WTC11 (cell line): Measurements from ENCODE around the gene OSBPL9. TPM values are rescaled to one million over a fixed set of nuclear protein-coding genes. Genes with fewer than 3 reads are reported as not detected.

Experiments used
- ATAC-seq: fragments of 200-7000 bp; cut with Tn5 transposase; 2 replicates; pipeline ENCODE4 v1.10.0; 2021; ENCODE audit warnings: mild to moderate bottlenecking, moderate library complexity
- CTCF ChIA-PET: fragments of 300-600 bp; sonication (Branson Sonifier 250); formaldehyde crosslinking; loops from one replicate; lab custom pipeline; 2021; ENCODE audit warnings: antibody characterized with exemption; lab: Charles Lee
- POLR2A ChIA-PET: fragments of 350-600 bp; sonication (Branson Sonifier 250); formaldehyde crosslinking; loops from one replicate; lab custom pipeline; 2021; ENCODE audit warnings: antibody characterized with exemption; lab: Charles Lee
- DNase-seq: peaks from one replicate; pipeline ENCODE4 v3.0.0; 2021; ENCODE audit warnings: low spot score
- H3K27ac Mint-ChIP-seq: 2 replicates; pipeline ENCODE4 v1.8.0; 2021; ENCODE audit warnings: mixed read lengths
- H3K27me3 Mint-ChIP-seq: 2 replicates; pipeline ENCODE4 v1.8.0; 2021; ENCODE audit warnings: low read depth, mild to moderate bottlenecking, moderate library complexity, mixed read lengths
- H3K36me3 Mint-ChIP-seq: 2 replicates; pipeline ENCODE4 v1.8.0; 2021; ENCODE audit warnings: mixed read lengths
- H3K4me1 Mint-ChIP-seq: 2 replicates; pipeline ENCODE4 v1.8.0; 2022; ENCODE audit warnings: mixed read lengths
- H3K4me3 Mint-ChIP-seq: 2 replicates; pipeline ENCODE4 v1.8.0; 2021; ENCODE audit warnings: mild to moderate bottlenecking, moderate library complexity, mixed read lengths
- H3K9me3 Mint-ChIP-seq: 2 replicates; pipeline ENCODE4 v1.8.0; 2021; ENCODE audit warnings: mixed read lengths
- AFF4 ChIP-seq: sonication (generic); formaldehyde crosslinking; IDR thresholded peaks from 2 replicates; pipeline ENCODE4 v1.8.1; 2023; ENCODE audit warnings: mild to moderate bottlenecking, missing genetic modification reagents, borderline replicate concordance
- ATF1 ChIP-seq: sonication (generic); formaldehyde crosslinking; IDR thresholded peaks from 2 replicates; pipeline ENCODE4 v1.8.1; 2023; ENCODE audit warnings: mild to moderate bottlenecking, moderate library complexity, missing genetic modification reagents
- CREM ChIP-seq: sonication (generic); formaldehyde crosslinking; IDR thresholded peaks from 2 replicates; pipeline ENCODE4 v1.8.1; 2022; ENCODE audit warnings: mild to moderate bottlenecking, missing genetic modification reagents, moderate library complexity
- ELF4 ChIP-seq: sonication (generic); formaldehyde crosslinking; IDR thresholded peaks from 2 replicates; pipeline ENCODE4 v1.8.1; 2022; ENCODE audit warnings: low read depth, mild to moderate bottlenecking, moderate library complexity, missing genetic modification reagents
- ESRRA ChIP-seq: sonication (generic); formaldehyde crosslinking; IDR thresholded peaks from 2 replicates; pipeline ENCODE4 v1.8.1; 2022; ENCODE audit warnings: mild to moderate bottlenecking, missing genetic modification reagents, borderline replicate concordance
- ETV6 ChIP-seq: sonication (generic); formaldehyde crosslinking; IDR thresholded peaks from 2 replicates; pipeline ENCODE4 v1.8.1; 2022; ENCODE audit warnings: mild to moderate bottlenecking, missing genetic modification reagents
- FOXJ3 ChIP-seq: sonication (generic); formaldehyde crosslinking; IDR thresholded peaks from 2 replicates; pipeline ENCODE4 v1.9.0; 2021; ENCODE audit warnings: missing genetic modification reagents, mild to moderate bottlenecking, borderline replicate concordance
- JUN ChIP-seq: sonication (generic); formaldehyde crosslinking; IDR thresholded peaks from 2 replicates; pipeline ENCODE4 v1.8.0; 2023; ENCODE audit warnings: mild to moderate bottlenecking, missing genetic modification reagents
- PRDM15 ChIP-seq: sonication (generic); formaldehyde crosslinking; IDR thresholded peaks from 2 replicates; pipeline ENCODE4 v1.8.0; 2022; ENCODE audit warnings: missing genetic modification reagents
- PRRX2 ChIP-seq: fragments of 250-450 bp; sonication (Bioruptor Pico); IDR thresholded peaks from 2 replicates; pipeline ENCODE4 v1.8.0; 2021; ENCODE audit warnings: mild to moderate bottlenecking
- SMAD4 ChIP-seq: sonication (generic); formaldehyde crosslinking; IDR thresholded peaks from 2 replicates; pipeline ENCODE4 v1.8.0; 2022; ENCODE audit warnings: mild to moderate bottlenecking, missing genetic modification reagents
- ZNF121 ChIP-seq: sonication (generic); formaldehyde crosslinking; IDR thresholded peaks from 2 replicates; pipeline ENCODE4 v1.8.0; 2023; ENCODE audit warnings: missing genetic modification reagents
- ZNF138 ChIP-seq: sonication (generic); formaldehyde crosslinking; conservative IDR thresholded peaks from 2 replicates; pipeline ENCODE4 v1.8.1; 2022; ENCODE audit warnings: mild to moderate bottlenecking, moderate library complexity, missing genetic modification reagents
- ZNF416 ChIP-seq: fragments of 250-450 bp; sonication (Bioruptor Pico); IDR thresholded peaks from 2 replicates; pipeline ENCODE4 v1.9.0; 2021; ENCODE audit warnings: mild to moderate bottlenecking, inconsistent platforms
- total RNA-seq: library from RNA; stranded (reverse); gene quantifications from 3 replicates; pipeline ENCODE4 v1.2.3, GENCODE V29; 2021
- TF ChIP-seq, protein P1 (sequence below): fragments of 250-450 bp; sonication (Bioruptor Pico); IDR thresholded peaks from 2 replicates; pipeline ENCODE4 v1.8.0; 2021; ENCODE audit warnings: mild to moderate bottlenecking
- TF ChIP-seq, protein P2 (sequence below): sonication (generic); formaldehyde crosslinking; conservative IDR thresholded peaks from 2 replicates; pipeline ENCODE4 v1.8.1; 2022; ENCODE audit warnings: mild to moderate bottlenecking, missing genetic modification reagents
- TF ChIP-seq, protein P3 (sequence below): fragments of 200-600 bp; IDR thresholded peaks from 2 replicates; pipeline ENCODE4 v1.8.0; 2022; ENCODE audit warnings: antibody characterized with exemption
- TF ChIP-seq, protein P4 (sequence below): fragments of 250-450 bp; sonication (Bioruptor Pico); IDR thresholded peaks from 2 replicates; pipeline ENCODE4 v1.9.0; 2021; ENCODE audit warnings: moderate library complexity, mild to moderate bottlenecking, inconsistent platforms, borderline replicate concordance
- TF ChIP-seq, protein P5 (sequence below): sonication (generic); formaldehyde crosslinking; IDR thresholded peaks from 2 replicates; pipeline ENCODE4 v1.8.0; 2022; ENCODE audit warnings: mild to moderate bottlenecking, missing genetic modification reagents

OSBPL9 gene
- total RNA-seq, 1 experiment from 2014 or later: 55.6 TPM

DNA sequence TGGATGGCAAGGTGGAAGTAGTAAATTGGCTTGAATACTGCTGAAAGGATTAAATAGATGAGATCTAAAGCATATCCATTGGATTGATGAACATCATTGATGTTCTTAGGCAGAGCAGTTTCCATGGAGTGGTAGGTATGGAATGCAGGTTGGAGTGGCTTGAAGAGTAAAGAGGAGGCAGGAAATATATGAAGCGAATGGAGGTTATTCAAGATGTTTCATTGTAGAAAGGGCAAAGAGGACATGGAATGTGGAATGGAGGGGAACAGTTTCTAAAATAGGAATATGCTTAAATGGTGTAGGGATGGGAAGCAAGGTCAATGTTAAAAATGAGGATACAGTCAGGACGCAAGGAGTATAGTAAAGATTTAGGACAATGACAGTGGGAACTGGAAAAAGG lies 6.1 kb downstream of the OSBPL9 start:
- Mint-ChIP-seq H3K9me3 (no peaks in the 10 kb centered on the region), H3K4me3 (no peak overlapping the region), H3K27ac (peak overlapping the region; percentile 14; the same call in 1 of the 2 replicates), H3K4me1 (peaks cover 10% of the 10 kb centered on the region), H3K27me3 (no peaks in the 10 kb centered on the region), H3K36me3 (no peaks in the 10 kb centered on the region)
- DNase-seq: no peak
- no peak for ATAC-seq
- ChIA-PET POLR2A (no interaction called here), CTCF (interaction anchor here (2.1 kb wide), 1 partner anchor 146 kb away, joined by 8 read pairs; no protein-coding TSS in a partner anchor)
- no peak for TF ChIP-seq PRDM15
- no peak for TF ChIP-seq CREM (CRISPR knock-in tag)
- TF ChIP-seq FOXJ3 (CRISPR knock-in tag): no peak

- H3K4me1 Mint-ChIP-seq: peaks cover 8% of the 10 kb centered on the region
- no peak for DNase-seq
- TF ChIP-seq, protein P1, sequence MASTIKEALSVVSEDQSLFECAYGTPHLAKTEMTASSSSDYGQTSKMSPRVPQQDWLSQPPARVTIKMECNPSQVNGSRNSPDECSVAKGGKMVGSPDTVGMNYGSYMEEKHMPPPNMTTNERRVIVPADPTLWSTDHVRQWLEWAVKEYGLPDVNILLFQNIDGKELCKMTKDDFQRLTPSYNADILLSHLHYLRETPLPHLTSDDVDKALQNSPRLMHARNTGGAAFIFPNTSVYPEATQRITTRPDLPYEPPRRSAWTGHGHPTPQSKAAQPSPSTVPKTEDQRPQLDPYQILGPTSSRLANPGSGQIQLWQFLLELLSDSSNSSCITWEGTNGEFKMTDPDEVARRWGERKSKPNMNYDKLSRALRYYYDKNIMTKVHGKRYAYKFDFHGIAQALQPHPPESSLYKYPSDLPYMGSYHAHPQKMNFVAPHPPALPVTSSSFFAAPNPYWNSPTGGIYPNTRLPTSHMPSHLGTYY: no peak
- TF ChIP-seq ZNF416 (CRISPR knock-in tag) (no peak), ETV6 (CRISPR knock-in tag) (no peak), CREM (CRISPR knock-in tag) (no peak), ATF1 (no peak), JUN (CRISPR knock-in tag) (no peak), ZNF138 (no peak), SMAD4 (CRISPR knock-in tag) (no peak), ELF4 (CRISPR knock-in tag) (no peak)
- TF ChIP-seq, protein P2, sequence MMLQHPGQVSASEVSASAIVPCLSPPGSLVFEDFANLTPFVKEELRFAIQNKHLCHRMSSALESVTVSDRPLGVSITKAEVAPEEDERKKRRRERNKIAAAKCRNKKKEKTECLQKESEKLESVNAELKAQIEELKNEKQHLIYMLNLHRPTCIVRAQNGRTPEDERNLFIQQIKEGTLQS (CRISPR knock-in tag): no peak
- TF ChIP-seq, protein P3, sequence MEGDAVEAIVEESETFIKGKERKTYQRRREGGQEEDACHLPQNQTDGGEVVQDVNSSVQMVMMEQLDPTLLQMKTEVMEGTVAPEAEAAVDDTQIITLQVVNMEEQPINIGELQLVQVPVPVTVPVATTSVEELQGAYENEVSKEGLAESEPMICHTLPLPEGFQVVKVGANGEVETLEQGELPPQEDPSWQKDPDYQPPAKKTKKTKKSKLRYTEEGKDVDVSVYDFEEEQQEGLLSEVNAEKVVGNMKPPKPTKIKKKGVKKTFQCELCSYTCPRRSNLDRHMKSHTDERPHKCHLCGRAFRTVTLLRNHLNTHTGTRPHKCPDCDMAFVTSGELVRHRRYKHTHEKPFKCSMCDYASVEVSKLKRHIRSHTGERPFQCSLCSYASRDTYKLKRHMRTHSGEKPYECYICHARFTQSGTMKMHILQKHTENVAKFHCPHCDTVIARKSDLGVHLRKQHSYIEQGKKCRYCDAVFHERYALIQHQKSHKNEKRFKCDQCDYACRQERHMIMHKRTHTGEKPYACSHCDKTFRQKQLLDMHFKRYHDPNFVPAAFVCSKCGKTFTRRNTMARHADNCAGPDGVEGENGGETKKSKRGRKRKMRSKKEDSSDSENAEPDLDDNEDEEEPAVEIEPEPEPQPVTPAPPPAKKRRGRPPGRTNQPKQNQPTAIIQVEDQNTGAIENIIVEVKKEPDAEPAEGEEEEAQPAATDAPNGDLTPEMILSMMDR: no peak
- no peaks in the 10 kb centered on the region for H3K36me3 Mint-ChIP-seq
- H3K4me3 Mint-ChIP-seq: no peak overlapping the region
- H3K9me3 Mint-ChIP-seq: no peaks in the 10 kb centered on the region
- ATAC-seq: no peak
- H3K27me3 Mint-ChIP-seq: no peaks in the 10 kb centered on the region
- ChIA-PET CTCF (interaction anchor here (2.1 kb wide), 1 partner anchor 145 kb away, joined by 8 read pairs; no protein-coding TSS in a partner anchor), POLR2A (no interaction called here)
- no peak overlapping the region for H3K27ac Mint-ChIP-seq
Observed at GRCh38 chr1:51623450-51623849, 6.6 kb downstream of the OSBPL9 start.

DNA sequence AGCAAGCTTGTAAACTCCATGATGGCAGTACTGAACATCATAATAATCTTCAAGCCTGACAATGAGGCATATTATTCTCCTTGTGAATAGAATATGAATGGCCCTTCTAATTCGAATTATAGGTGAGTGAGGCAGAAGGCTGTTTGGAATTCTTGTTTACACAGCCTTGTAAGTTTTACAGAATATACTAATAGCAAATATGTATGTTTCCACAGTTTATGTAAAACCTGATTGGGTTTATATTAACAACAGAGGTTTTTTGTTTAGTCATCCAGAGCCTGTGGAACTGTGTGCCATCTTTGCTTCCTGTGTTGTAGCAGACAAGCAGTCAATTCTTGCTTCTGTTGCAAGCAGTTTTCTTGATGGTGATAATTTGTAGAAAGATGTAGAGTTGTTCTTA lies 8.0 kb downstream of the OSBPL9 start:
- ChIA-PET POLR2A (no interaction called here), CTCF (interaction anchor here (0.6 kb wide), 1 partner anchor 195 kb away, joined by 3 read pairs; no protein-coding TSS in a partner anchor)
- H3K27ac Mint-ChIP-seq: no peak overlapping the region
- no peaks in the 10 kb centered on the region for H3K36me3 Mint-ChIP-seq
- no peaks in the 10 kb centered on the region for H3K9me3 Mint-ChIP-seq
- ATAC-seq (no peak), DNase-seq (no peak)
- H3K4me3 Mint-ChIP-seq: no peak overlapping the region
- H3K27me3 Mint-ChIP-seq: no peaks in the 10 kb centered on the region
- peaks cover 8% of the 10 kb centered on the region for H3K4me1 Mint-ChIP-seq
- no peak for TF ChIP-seq PRRX2 (CRISPR knock-in tag)
- TF ChIP-seq, protein P4, sequence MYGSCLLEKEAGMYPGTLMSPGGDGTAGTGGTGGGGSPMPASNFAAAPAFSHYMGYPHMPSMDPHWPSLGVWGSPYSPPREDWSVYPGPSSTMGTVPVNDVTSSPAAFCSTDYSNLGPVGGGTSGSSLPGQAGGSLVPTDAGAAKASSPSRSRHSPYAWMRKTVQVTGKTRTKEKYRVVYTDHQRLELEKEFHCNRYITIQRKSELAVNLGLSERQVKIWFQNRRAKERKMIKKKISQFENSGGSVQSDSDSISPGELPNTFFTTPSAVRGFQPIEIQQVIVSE (CRISPR knock-in tag): no peak
- no peak for TF ChIP-seq ZNF121 (CRISPR knock-in tag)
- TF ChIP-seq, protein P5, sequence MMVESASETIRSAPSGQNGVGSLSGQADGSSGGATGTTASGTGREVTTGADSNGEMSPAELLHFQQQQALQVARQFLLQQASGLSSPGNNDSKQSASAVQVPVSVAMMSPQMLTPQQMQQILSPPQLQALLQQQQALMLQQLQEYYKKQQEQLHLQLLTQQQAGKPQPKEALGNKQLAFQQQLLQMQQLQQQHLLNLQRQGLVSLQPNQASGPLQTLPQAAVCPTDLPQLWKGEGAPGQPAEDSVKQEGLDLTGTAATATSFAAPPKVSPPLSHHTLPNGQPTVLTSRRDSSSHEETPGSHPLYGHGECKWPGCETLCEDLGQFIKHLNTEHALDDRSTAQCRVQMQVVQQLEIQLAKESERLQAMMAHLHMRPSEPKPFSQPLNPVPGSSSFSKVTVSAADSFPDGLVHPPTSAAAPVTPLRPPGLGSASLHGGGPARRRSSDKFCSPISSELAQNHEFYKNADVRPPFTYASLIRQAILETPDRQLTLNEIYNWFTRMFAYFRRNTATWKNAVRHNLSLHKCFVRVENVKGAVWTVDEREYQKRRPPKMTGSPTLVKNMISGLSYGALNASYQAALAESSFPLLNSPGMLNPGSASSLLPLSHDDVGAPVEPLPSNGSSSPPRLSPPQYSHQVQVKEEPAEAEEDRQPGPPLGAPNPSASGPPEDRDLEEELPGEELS (CRISPR knock-in tag): no peak
- TF ChIP-seq AFF4 (CRISPR knock-in tag): no peak
- TF ChIP-seq ESRRA: no peak
